ENCODE results near the gene DCST1. TPM values are rescaled to one million over a fixed set of nuclear protein-coding genes. Genes with fewer than 3 reads are reported as not detected.

Gene DCST1
- total RNA-seq, 1 experiment from 2014 or later: not detected

- intact Hi-C loops (cut with micrococcal nuclease): no loop called here
- BruUV-seq (replicated peaks): no TSS peak
- Histone ChIP-seq H4K20me1 (ENCODE audit: low read length) (no peaks in the 10 kb centered on the region), H3K9ac (ENCODE audit: low read length) (no peak overlapping the region), H2AFZ (ENCODE audit: low read length) (peak overlapping the region; percentile 41; the same call in 1 of the 2 replicates), H3K4me1 (ENCODE audit: insufficient read depth, low read length) (peaks cover 77% of the 10 kb centered on the region), H3K9me3 (ENCODE audit: low read length) (no peaks in the 10 kb centered on the region), H3K9me2 (replicated peaks; ENCODE audit: low read length) (no peaks in the 10 kb centered on the region), H3K4me3 (ENCODE audit: low read length) (peak overlapping the region; percentile 71; the same call in 1 of the 2 replicates), H3K79me2 (ENCODE audit: low read length) (no peaks in the 10 kb centered on the region), H3K27ac (ENCODE audit: low read length) (no peak overlapping the region), H3K27me3 (ENCODE audit: low read length) (peaks cover 44% of the 10 kb centered on the region), H3K4me2 (ENCODE audit: low read length) (peak overlapping the region; percentile 80), H3K36me3 (ENCODE audit: low read depth, low read length) (no peaks in the 10 kb centered on the region), H3F3A (ENCODE audit: low read length, unreplicated experiment) (no peaks in the 10 kb centered on the region)
- POLR2A ChIA-PET (ENCODE audit: unreplicated experiment): no interaction called here
- TF ChIP-seq CTCF (conservative IDR thresholded peaks at IDR 0.05; ENCODE audit: low read depth, low read length): no peak
- no peak for TF ChIP-seq EZH2phosphoT487 (IDR thresholded peaks at IDR 0.05; ENCODE audit: borderline replicate concordance, low read length)
- DNase-seq: peak; percentile 59
- CTCF ChIA-PET: interaction anchor here (0.6 kb wide), 1 partner anchor 12 kb away, joined by 8 read pairs; no protein-coding TSS in a partner anchor
- no peak for ATAC-seq
Measured at GRCh38 chr1:155083052-155083541, 49.5 kb downstream of the DCST1 start.

- H3K4me1 ChIP-seq (ENCODE audit: insufficient read depth, low read length): peaks cover 69% of the 10 kb centered on the region
- no peaks in the 10 kb centered on the region for H4K20me1 ChIP-seq (ENCODE audit: low read length)
- H3K9me3 ChIP-seq (ENCODE audit: low read length): no peaks in the 10 kb centered on the region
- BruUV-seq (replicated peaks): no TSS peak
- peak overlapping the region; percentile 99 for H3K4me2 ChIP-seq (ENCODE audit: low read length)
- ChIA-PET POLR2A (ENCODE audit: unreplicated experiment) (interaction anchor here (0.6 kb wide), 1 partner anchor 238 kb away, joined by 5 read pairs; no protein-coding TSS in a partner anchor), CTCF (interaction anchor here (0.6 to 1.8 kb wide), 13 partner anchors 14 to 524 kb away, joined by 3 to 41 read pairs (median 9); partner anchors contain the start of genes ADAM15, EFNA4, KRTCAP2 and PMVK)
- H3K36me3 ChIP-seq (ENCODE audit: low read depth, low read length): no peaks in the 10 kb centered on the region
- H2AFZ ChIP-seq (ENCODE audit: low read length): peak overlapping the region; percentile 96
- intact Hi-C loops (cut with micrococcal nuclease): loop anchor here (1.0 to 2.0 kb wide), 3 partner anchors 21 to 81 kb away; partner anchors contain the start of genes EFNA4 and ZBTB7B
- H3K9ac ChIP-seq (ENCODE audit: low read length): no peak overlapping the region
- H3K79me2 ChIP-seq (ENCODE audit: low read length): no peaks in the 10 kb centered on the region
- no peaks in the 10 kb centered on the region for H3F3A ChIP-seq (ENCODE audit: low read length, unreplicated experiment)
- peaks cover 41% of the 10 kb centered on the region for H3K27me3 ChIP-seq (ENCODE audit: low read length)
- H3K9me2 ChIP-seq (replicated peaks; ENCODE audit: low read length): no peaks in the 10 kb centered on the region
- peak; percentile 61 for TF ChIP-seq CTCF (conservative IDR thresholded peaks at IDR 0.05; ENCODE audit: low read depth, low read length)
- no peak for TF ChIP-seq EZH2phosphoT487 (IDR thresholded peaks at IDR 0.05; ENCODE audit: borderline replicate concordance, low read length)
- no peak for TF ChIP-seq EZH2 (IDR thresholded peaks at IDR 0.05; ENCODE audit: low read length, unreplicated experiment)
- peak overlapping the region; percentile 73 for H3K4me3 ChIP-seq (ENCODE audit: low read length)
- H3K27ac ChIP-seq (ENCODE audit: low read length): no peak overlapping the region
- DNase-seq (peak; percentile 71), ATAC-seq (no peak; the same call in 1 of the 2 replicates)
Measured at GRCh38 chr1:155083865-155084721, 50.5 kb downstream of the DCST1 start.
